Neuronal stem cell (in vitro differentiated cells): ENCODE measurements around the gene CFAP52.
"Not testable (repeated sequence)": the region's sequence is repeated elsewhere in the genome, so short reads cannot be mapped to it uniquely, and the experiment has no call there.

ENCODE experiments used
- DNase-seq: peaks from one replicate; pipeline ENCODE4 v3.0.0-alpha.2; 2013; ENCODE audit warnings: low spot score
- H2AFZ ChIP-seq: one replicate; pipeline ENCODE4 v1.6.1; 2013; ENCODE audit warnings: mild to moderate bottlenecking, low read length, inconsistent platforms
- H2AK5ac ChIP-seq: 2 replicates; pipeline ENCODE4 v1.6.1; 2013; ENCODE audit warnings: low read depth, mild to moderate bottlenecking, inconsistent platforms, low read length, moderate library complexity, mixed read lengths
- H2BK120ac ChIP-seq: 2 replicates; pipeline ENCODE4 v1.6.1; 2013; ENCODE audit warnings: low read depth, mild to moderate bottlenecking, inconsistent platforms, low read length, moderate library complexity, mixed read lengths
- H2BK12ac ChIP-seq: one replicate; pipeline ENCODE4 v1.6.1; 2013; ENCODE audit warnings: low read length, inconsistent platforms
- H2BK15ac ChIP-seq: 2 replicates; pipeline ENCODE4 v1.6.1; 2013; ENCODE audit warnings: mild to moderate bottlenecking, low read length, inconsistent platforms, mixed read lengths
- H2BK5ac ChIP-seq: one replicate; pipeline ENCODE4 v1.6.1; 2013; ENCODE audit warnings: inconsistent platforms, mild to moderate bottlenecking, low read length, moderate library complexity
- H3K14ac ChIP-seq: one replicate; pipeline ENCODE4 v1.6.1; 2013; ENCODE audit warnings: low read length, inconsistent platforms
- H3K18ac ChIP-seq: 2 replicates; pipeline ENCODE4 v1.6.1; 2013; ENCODE audit warnings: low read length, inconsistent platforms
- H3K23ac ChIP-seq: 2 replicates; pipeline ENCODE4 v1.6.1; 2013; ENCODE audit warnings: low read depth, mild to moderate bottlenecking, mixed read lengths, low read length, inconsistent platforms; ENCODE audit not compliant: poor library complexity
- H3K27ac ChIP-seq: replicated peaks from 3 replicates; pipeline ENCODE4 v1.5.1; 2013; ENCODE audit warnings: low read length, inconsistent platforms
- H3K27me3 ChIP-seq, 3 experiments: 2 replicates each; pipeline ENCODE4 v1.6.1; 2013; ENCODE audit warnings: low read length in 3 of 3, mild to moderate bottlenecking in 2 of 3, inconsistent platforms in 1 of 3, low read depth in 1 of 3, mixed read lengths in 1 of 3, moderate library complexity in 1 of 3; ENCODE audit not compliant: control insufficient read depth in 3 of 3, insufficient read depth in 3 of 3
- H3K36me3 ChIP-seq, 2 donors: replicated peaks in 1 of 2; 2 replicates each; pipeline ENCODE4 v1.6.1; 2013; ENCODE audit warnings: low read length in 2 of 2; ENCODE audit not compliant: control insufficient read depth in 2 of 2, insufficient read depth in 2 of 2
- H3K4ac ChIP-seq: 2 replicates; pipeline ENCODE4 v1.6.1; 2013; ENCODE audit warnings: inconsistent platforms, mild to moderate bottlenecking, low read length, moderate library complexity
- H3K4me1 ChIP-seq, 2 donors: 1 replicate in 1 of 2; 2 replicates in 1 of 2; pipeline ENCODE4 v1.6.1; 2013; ENCODE audit warnings: low read length in 2 of 2, low read depth in 1 of 2; ENCODE audit not compliant: control insufficient read depth in 2 of 2, insufficient read depth in 1 of 2
- H3K4me2 ChIP-seq: one replicate; pipeline ENCODE4 v1.6.1; 2013; ENCODE audit warnings: mild to moderate bottlenecking, low read length, inconsistent platforms; ENCODE audit not compliant: insufficient read depth, poor library complexity, severe bottlenecking
- H3K4me3 ChIP-seq, 2 donors: 2 replicates each; pipeline ENCODE4 v1.5.1; 2013; ENCODE audit warnings: low read length in 2 of 2, mild to moderate bottlenecking in 2 of 2, inconsistent platforms in 1 of 2, moderate library complexity in 1 of 2
- H3K79me1 ChIP-seq: one replicate; pipeline ENCODE4 v1.6.1; 2013; ENCODE audit warnings: low read depth, mild to moderate bottlenecking, inconsistent platforms, low read length, moderate library complexity
- H3K9ac ChIP-seq: one replicate; pipeline ENCODE4 v1.6.1; 2013; ENCODE audit warnings: mild to moderate bottlenecking, low read depth, low read length, inconsistent platforms; ENCODE audit not compliant: poor library complexity
- H3K9me3 ChIP-seq, 2 donors: replicated peaks in 1 of 2; 2 replicates each; pipeline versions ENCODE3 to v1.6.1; 2013; ENCODE audit warnings: low read length in 2 of 2, mild to moderate bottlenecking in 2 of 2, inconsistent platforms in 1 of 2, low read depth in 1 of 2, mixed read lengths in 1 of 2, moderate library complexity in 1 of 2; ENCODE audit not compliant: control insufficient read depth in 2 of 2, insufficient read depth in 1 of 2
- H4K8ac ChIP-seq: one replicate; pipeline ENCODE4 v1.6.1; 2013; ENCODE audit warnings: low read depth, mild to moderate bottlenecking, inconsistent platforms, low read length, moderate library complexity
- H4K91ac ChIP-seq: one replicate; pipeline ENCODE4 v1.6.1; 2013; ENCODE audit warnings: low read length, low read depth, mild to moderate bottlenecking, inconsistent platforms; ENCODE audit not compliant: poor library complexity
- WGBS, 2 donors: extraction: QIAGEN DNeasy Blood & Tissue Kit; methylation state at CpG; one replicate each; pipeline ENCODE4 v1.1.7; 2013; ENCODE audit warnings: missing lambda C conversion rate in 2 of 2, mixed read lengths in 1 of 2; ENCODE audit not compliant: insufficient read length in 2 of 2, insufficient replicate concordance in 1 of 2; ENCODE audit errors: extremely low coverage in 2 of 2; 5-methylcytosine and 5-hydroxymethylcytosine counted together

The CFAP52 gene

GRCh38 chr17:9553181-9553580, 23.3 kb upstream of the CFAP52 start:
- no peak overlapping the region for H3K14ac ChIP-seq
- no peak overlapping the region for H4K8ac ChIP-seq
- H3K4ac ChIP-seq, result no peak overlapping the region
- H3K4me3 ChIP-seq, result no peak overlapping the region
- no peak overlapping the region for H3K27ac ChIP-seq
- H2BK5ac ChIP-seq, result no peak overlapping the region
- H3K79me1 ChIP-seq, result no peaks in the 10 kb centered on the region
- no peaks in the 10 kb centered on the region for H3K9me3 ChIP-seq
- H2BK12ac ChIP-seq, result no peak overlapping the region
- H2BK120ac ChIP-seq, result no peak overlapping the region
- no peak overlapping the region for H3K23ac ChIP-seq
- H2BK15ac ChIP-seq, result no peak overlapping the region
- H3K27me3 ChIP-seq, result no peaks in the 10 kb centered on the region
- H2AFZ ChIP-seq, result no peak overlapping the region
- no peak overlapping the region for H3K4me2 ChIP-seq
- H2AK5ac ChIP-seq, result no peak overlapping the region
- no peak overlapping the region for H3K9ac ChIP-seq
- no peaks in the 10 kb centered on the region for H3K4me1 ChIP-seq
- no peaks in the 10 kb centered on the region for H3K36me3 ChIP-seq
- H3K18ac ChIP-seq, result no peak overlapping the region
- no peak for DNase-seq
- no peak overlapping the region for H4K91ac ChIP-seq
- WGBS, 2 donors, result no CpG with 5 or more reads among the region's 2 CpGs

GRCh38 chr17:9553596-9553995, 22.8 kb upstream of the CFAP52 start:
- no peak for DNase-seq
- Histone ChIP-seq H3K4me1 (no peaks in the 10 kb centered on the region), H3K23ac (no peak overlapping the region), H2AK5ac (no peak overlapping the region), H2BK5ac (no peak overlapping the region), H3K36me3 (no peaks in the 10 kb centered on the region), H4K91ac (no peak overlapping the region), H3K4ac (no peak overlapping the region), H3K18ac (no peak overlapping the region), H3K9ac (no peak overlapping the region), H3K9me3 (no peaks in the 10 kb centered on the region), H4K8ac (no peak overlapping the region), H2AFZ (no peak overlapping the region), H3K79me1 (no peaks in the 10 kb centered on the region), H3K27ac (no peak overlapping the region), H3K14ac (no peak overlapping the region), H3K27me3 (no peaks in the 10 kb centered on the region), H2BK120ac (no peak overlapping the region), H3K4me2 (no peak overlapping the region), H3K4me3 (no peak overlapping the region), H2BK15ac (no peak overlapping the region), H2BK12ac (no peak overlapping the region)
- no CpG with 5 or more reads among the region's 4 CpGs for WGBS, 2 donors

- H3K79me1 ChIP-seq, H3K4me2 ChIP-seq, H3K9ac ChIP-seq, H3K4me3 ChIP-seq, H2AFZ ChIP-seq, H3K9me3 ChIP-seq, H2AK5ac ChIP-seq, H3K4ac ChIP-seq, H3K27me3 ChIP-seq, H2BK12ac ChIP-seq, H2BK120ac ChIP-seq, H2BK15ac ChIP-seq, H3K4me1 ChIP-seq, H4K91ac ChIP-seq, H3K23ac ChIP-seq, H4K8ac ChIP-seq, H3K14ac ChIP-seq, H3K18ac ChIP-seq, H3K27ac ChIP-seq, H3K36me3 ChIP-seq, H2BK5ac ChIP-seq: not testable (repeated sequence)
- no CpG with 5 or more reads among the region's 6 CpGs for WGBS, 2 donors
- DNase-seq, result peak; percentile 32
These were observed 21.7 kb upstream of the CFAP52 start for GRCh38 chr17:9554715-9555114.

GRCh38 chr17:9557161-9557755, 19.2 kb upstream of the CFAP52 start:
- H2AK5ac ChIP-seq, result no peak overlapping the region
- WGBS, 2 donors, result no CpG with 5 or more reads among the region's 10 CpGs
- no peak overlapping the region for H3K4ac ChIP-seq
- no peak overlapping the region for H3K14ac ChIP-seq
- no peak overlapping the region for H3K23ac ChIP-seq
- no peak overlapping the region for H3K27ac ChIP-seq
- no peak overlapping the region for H3K18ac ChIP-seq
- H3K4me1 ChIP-seq, result no peaks in the 10 kb centered on the region
- H2BK5ac ChIP-seq, result no peak overlapping the region
- H3K27me3 ChIP-seq, result no peaks in the 10 kb centered on the region
- no peak overlapping the region for H2BK12ac ChIP-seq
- H3K36me3 ChIP-seq, result no peaks in the 10 kb centered on the region
- no peak for DNase-seq
- H2BK15ac ChIP-seq, result no peak overlapping the region
- no peaks in the 10 kb centered on the region for H3K9me3 ChIP-seq
- no peak overlapping the region for H2BK120ac ChIP-seq
- H3K4me3 ChIP-seq, result no peak overlapping the region
- no peak overlapping the region for H4K8ac ChIP-seq
- H3K9ac ChIP-seq, result no peak overlapping the region
- H2AFZ ChIP-seq, result no peak overlapping the region
- no peak overlapping the region for H4K91ac ChIP-seq
- no peak overlapping the region for H3K4me2 ChIP-seq
- no peaks in the 10 kb centered on the region for H3K79me1 ChIP-seq
